HG03025 (cell line): ENCODE results near the gene TAPBPL.
"Not testable (repeated sequence)": the region's sequence is repeated elsewhere in the genome, so short reads cannot be mapped to it uniquely, and the experiment has no call there.

Experiments
- ATAC-seq: cut with Tn5 transposase; IDR thresholded peaks from one replicate; pipeline ENCODE4 v1.9.1; 2021; ENCODE audit warnings: mild to moderate bottlenecking, moderate library complexity; ENCODE audit not compliant: unreplicated experiment, low FRiP score

TAPBPL gene

GRCh38 chr12:6478416-6478815, 26.6 kb downstream of the TAPBPL start:
- ATAC-seq: no peak

DNA sequence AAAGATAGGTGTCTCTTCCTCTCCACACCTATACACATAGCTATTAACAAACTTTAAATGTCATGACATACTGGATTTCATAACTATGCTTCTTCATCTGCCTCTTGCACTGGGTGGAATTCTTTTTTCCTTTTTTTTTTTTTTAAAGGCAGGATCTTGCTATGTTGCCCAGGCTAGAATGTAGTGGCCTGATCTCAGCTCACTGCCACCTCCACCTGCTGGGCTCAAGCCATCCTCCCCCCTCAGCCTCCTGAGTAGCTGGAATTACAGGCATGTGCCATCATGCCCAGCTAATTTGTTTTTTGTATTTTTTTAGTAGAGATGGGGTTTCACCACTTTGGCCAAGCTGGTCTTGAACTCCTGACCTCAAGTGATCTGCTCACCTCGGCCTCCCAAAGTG, 36.4 kb downstream of the TAPBPL start:
- no peak for ATAC-seq

DNA sequence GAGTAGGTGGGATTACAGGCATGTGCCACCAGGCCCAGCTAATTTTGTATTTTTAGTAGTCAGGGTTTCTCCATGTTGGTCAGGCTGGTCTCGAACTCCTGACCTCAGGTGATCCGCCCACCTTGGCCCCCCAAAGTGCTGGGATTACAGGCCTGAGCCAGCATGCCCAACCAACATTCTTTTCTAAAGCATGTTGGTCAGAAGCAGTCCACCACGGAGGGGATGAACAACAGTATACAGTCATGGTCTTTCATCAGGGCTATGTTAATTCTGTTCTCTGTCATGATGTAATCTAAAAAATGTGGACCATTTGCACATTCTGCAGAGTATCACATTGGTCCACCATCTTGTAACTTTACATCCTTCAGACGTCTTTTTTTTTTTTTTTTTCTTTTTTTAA, 37.6 kb downstream of the TAPBPL start:
- ATAC-seq: no peak

DNA sequence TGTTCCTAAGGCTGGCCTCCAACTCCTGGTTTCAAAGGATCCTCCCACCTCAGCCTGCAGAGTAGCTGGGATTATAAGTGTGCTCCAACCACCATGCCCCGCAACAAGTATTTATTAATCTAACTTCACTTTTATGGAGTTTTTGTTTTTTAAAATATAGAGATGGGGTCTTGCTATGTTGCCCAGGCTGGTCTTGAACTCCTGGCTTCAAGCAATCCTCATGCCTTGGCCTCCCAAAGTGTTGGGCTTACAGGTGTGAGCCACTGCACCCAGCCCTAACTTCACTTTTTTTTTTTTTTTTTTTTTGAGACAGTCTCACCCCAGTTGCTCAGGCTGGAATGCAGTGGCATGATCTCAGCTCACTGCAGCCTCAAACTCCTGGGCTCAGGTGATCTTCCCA, 38.8 kb downstream of the TAPBPL start:
- not testable (repeated sequence) for ATAC-seq

GRCh38 chr12:6492838-6493496, 41.1 kb downstream of the TAPBPL start, which contains the start of gene MRPL51:
TSS of gene MRPL51 (minus strand) at chr12:6493262. CDS start at chr12:6493136, 126 bp downstream.
- ATAC-seq: peak; percentile 67

- peak; percentile 85 for ATAC-seq
These were observed 41.8 kb downstream of the TAPBPL start, which contains the start of gene NCAPD2 for GRCh38 chr12:6493497-6494257. TSS of gene NCAPD2 (plus strand) at chr12:6494102. CDS start at chr12:6495099, 997 bp downstream.

GRCh38 chr12:6494258-6494743, 42.5 kb downstream of the TAPBPL start:
- ATAC-seq: peak; percentile 19

GRCh38 chr12:6494968-6495367, 43.1 kb downstream of the TAPBPL start:
- no peak for ATAC-seq

DNA sequence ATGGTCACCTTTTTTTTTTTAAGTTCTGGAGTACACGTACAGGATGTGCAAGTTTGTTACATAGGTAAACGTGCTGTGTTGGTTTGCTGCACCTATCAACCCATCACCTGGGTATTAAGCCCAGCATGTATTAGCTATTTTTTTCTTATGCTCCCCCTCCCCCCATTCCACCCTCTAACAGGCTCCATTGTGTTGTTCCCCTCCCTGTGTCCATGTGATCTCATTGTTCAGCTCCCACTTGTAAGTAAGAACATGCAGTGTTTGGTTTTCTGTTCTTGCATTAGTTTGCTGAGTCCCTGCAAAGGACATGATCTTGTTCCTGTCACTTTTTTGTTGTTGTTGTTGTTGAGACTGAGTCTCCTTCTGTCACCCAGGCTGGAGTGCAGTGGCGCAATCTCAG, 45.4 kb downstream of the TAPBPL start:
- ATAC-seq: not testable (repeated sequence)

- no peak for ATAC-seq
These were observed 48.6 kb downstream of the TAPBPL start for GRCh38 chr12:6500466-6500865.

GRCh38 chr12:6507102-6507998, 55.5 kb downstream of the TAPBPL start:
- ATAC-seq: no peak

DNA sequence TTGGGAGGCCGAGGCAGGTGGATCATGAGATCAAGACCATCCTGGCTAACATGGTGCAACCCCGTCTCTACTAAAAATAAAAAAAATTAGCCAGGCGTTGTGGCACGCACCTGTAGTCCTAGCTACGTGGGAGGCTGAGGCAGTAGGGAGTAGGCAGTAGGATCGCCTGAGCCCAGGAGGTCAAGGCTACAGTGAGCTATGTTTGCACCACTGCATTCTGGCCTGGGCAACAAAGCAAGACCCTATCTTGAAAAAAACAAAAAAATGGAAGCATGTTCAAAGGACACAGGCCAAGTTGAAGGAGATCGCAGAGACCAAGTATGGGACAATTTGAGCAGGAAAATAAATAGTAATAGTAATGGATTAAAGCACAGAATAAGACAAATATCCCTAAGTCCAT, 56.2 kb downstream of the TAPBPL start:
- no peak for ATAC-seq
